ENCODE results near the gene VSIG10L.

- TF ChIP-seq EZH2 (IDR thresholded peaks at IDR 0.05; ENCODE audit: insufficient read depth, poor library complexity, severe bottlenecking) (no peak), EZH2phosphoT487 (IDR thresholded peaks at IDR 0.05; ENCODE audit: insufficient read depth, low read depth) (no peak)
Measured at GRCh38 chr19:51319649-51320279, 22.2 kb downstream of the VSIG10L start.
